Prostate gland (tissue), 1 donor: Measurements from ENCODE around the gene CAPZB.

Experiments used
- POLR2A ChIP-seq: fragments of 450-650 bp; IDR thresholded peaks from one replicate; pipeline ENCODE4 v1.6.1; 2016; ENCODE audit warnings: antibody characterized with exemption, mild to moderate bottlenecking
- POLR2AphosphoS5 ChIP-seq: sonication (generic); formaldehyde crosslinking; IDR thresholded peaks from one replicate; pipeline ENCODE4 v1.6.1; 2017; ENCODE audit warnings: antibody characterized with exemption

- TF ChIP-seq POLR2AphosphoS5: no peak
- TF ChIP-seq POLR2A: no peak
Measured at GRCh38 chr1:19438516-19439195, 46.7 kb downstream of the CAPZB start.
